H1 (cell line): Measurements from ENCODE around the gene CD200R1L. TPM values are rescaled to one million over a fixed set of nuclear protein-coding genes. Genes with fewer than 3 reads are reported as not detected.

Experiments used
- CTCF ChIA-PET: fragments of 300-600 bp; sonication (Branson Sonifier 250); formaldehyde crosslinking; loops from one replicate; lab custom pipeline; 2021; ENCODE audit not compliant: partially characterized antibody; lab: Charles Lee
- POLR2A ChIA-PET: fragments of 300-600 bp; sonication (Branson Sonifier 250); formaldehyde crosslinking; loops from one replicate; lab custom pipeline; 2021; ENCODE audit warnings: inconsistent platforms; ENCODE audit not compliant: partially characterized antibody; lab: Charles Lee
- DNase-seq, 2 experiments: peaks; one replicate each; pipeline versions ENCODE4 v3.0.0 to v3.0.0-alpha.2; 2010 to 2022; ENCODE audit warnings: low spot score in 2 of 2, low read depth in 1 of 2, mixed read lengths in 1 of 2
- FAIRE-seq: peaks from 2 replicates; lab custom pipeline; 2011; peaks lifted over from hg19 to GRCh38; lab: Jason Lieb, UNC
- H2AFZ ChIP-seq: 2 replicates; pipeline ENCODE4 v1.8.1; 2012; ENCODE audit warnings: low read length, inconsistent platforms
- H2AK5ac ChIP-seq: 2 replicates; pipeline ENCODE4 v1.6.1; 2013; ENCODE audit warnings: low read depth, low read length
- H2BK120ac ChIP-seq: replicated peaks from 2 replicates; pipeline ENCODE3; 2013; ENCODE audit warnings: low read depth, low read length, inconsistent platforms
- H2BK12ac ChIP-seq: 2 replicates; pipeline ENCODE4 v1.6.1; 2013; ENCODE audit warnings: low read depth, low read length
- H2BK15ac ChIP-seq: 2 replicates; pipeline ENCODE4 v1.6.1; 2013; ENCODE audit warnings: low read length
- H2BK20ac ChIP-seq: 2 replicates; pipeline ENCODE4 v1.6.1; 2013; ENCODE audit warnings: low read length
- H2BK5ac ChIP-seq: 2 replicates; pipeline ENCODE4 v1.6.1; 2013; ENCODE audit warnings: low read depth, low read length
- H3K14ac ChIP-seq: 2 replicates; pipeline ENCODE4 v1.6.1; 2013; ENCODE audit warnings: inconsistent platforms; ENCODE audit not compliant: insufficient read length
- H3K18ac ChIP-seq: 2 replicates; pipeline ENCODE4 v1.6.1; 2013; ENCODE audit warnings: low read length; ENCODE audit errors: extremely low read depth
- H3K23ac ChIP-seq: 2 replicates; pipeline ENCODE4 v1.6.1; 2013; ENCODE audit warnings: inconsistent platforms; ENCODE audit not compliant: insufficient read length
- H3K23me2 ChIP-seq: 2 replicates; pipeline ENCODE4 v1.6.1; 2013; ENCODE audit warnings: low read depth, low read length
- H3K27ac ChIP-seq: 2 replicates; pipeline ENCODE4 v1.6.1; 2011; ENCODE audit warnings: low read depth, low read length, inconsistent platforms
- H3K27me3 ChIP-seq, 4 experiments: replicated peaks in 1 of 4; 1 replicate in 1 of 4; 2 replicates in 3 of 4; pipeline versions ENCODE4 v1.6.1 to v1.8.1; 2011 to 2013; ENCODE audit warnings: low read length in 3 of 4, mild to moderate bottlenecking in 3 of 4, inconsistent platforms in 2 of 4, mixed read lengths in 2 of 4, moderate library complexity in 1 of 4; ENCODE audit not compliant: control insufficient read depth in 3 of 4, insufficient read depth in 3 of 4; ENCODE audit errors: extremely low read depth in 1 of 4
- H3K36me3 ChIP-seq, 4 experiments: 2 replicates each; pipeline versions ENCODE4 v1.6.1 to v1.8.1; 2011 to 2013; ENCODE audit warnings: mild to moderate bottlenecking in 4 of 4, low read length in 3 of 4, moderate library complexity in 2 of 4, control low read depth in 1 of 4, inconsistent platforms in 1 of 4; ENCODE audit not compliant: insufficient read depth in 4 of 4, control insufficient read depth in 2 of 4
- H3K4ac ChIP-seq: replicated peaks from 2 replicates; pipeline ENCODE3; 2013; ENCODE audit warnings: low read length, low read depth, mixed read lengths, inconsistent platforms; ENCODE audit not compliant: insufficient read length
- H3K4me1 ChIP-seq, 4 experiments: replicated peaks in 1 of 4; 1 replicate in 1 of 4; 2 replicates in 3 of 4; pipeline versions ENCODE4 v1.6.1 to v1.8.1; 2011 to 2013; ENCODE audit warnings: low read length in 3 of 4, inconsistent platforms in 2 of 4, mixed read lengths in 1 of 4; ENCODE audit not compliant: insufficient read depth in 4 of 4, control insufficient read depth in 3 of 4
- H3K4me2 ChIP-seq, 2 experiments: 2 replicates each; pipeline versions ENCODE4 v1.6.1 to v1.8.1; 2011 to 2013; ENCODE audit warnings: low read depth in 2 of 2, low read length in 2 of 2, control low read depth in 1 of 2, inconsistent platforms in 1 of 2, mild to moderate bottlenecking in 1 of 2; ENCODE audit not compliant: insufficient read depth in 1 of 2
- H3K4me3 ChIP-seq, 4 experiments: fragments of 200-600, 300-600 bp in 1 of 4; sonication (generic), shearing (Covaris generic), sonication (Bioruptor Twin) in 1 of 4; 2 replicates each; pipeline versions ENCODE4 v1.5.1 to v1.8.1; 2011 to 2016; ENCODE audit warnings: low read length in 4 of 4, low read depth in 3 of 4, control low read depth in 2 of 4, inconsistent platforms in 2 of 4, mild to moderate bottlenecking in 2 of 4, mixed read lengths in 1 of 4, moderate library complexity in 1 of 4; ENCODE audit not compliant: insufficient read depth in 2 of 4; ENCODE audit errors: extremely low read depth in 1 of 4
- H3K56ac ChIP-seq: replicated peaks from 2 replicates; pipeline ENCODE3; 2013; ENCODE audit warnings: low read depth, mild to moderate bottlenecking, mixed read lengths, low read length, inconsistent platforms; ENCODE audit not compliant: insufficient read length
- H3K79me1 ChIP-seq: 2 replicates; pipeline ENCODE4 v1.6.1; 2013; ENCODE audit warnings: low read depth, low read length, control low read depth
- H3K79me2 ChIP-seq, 2 experiments: 2 replicates each; pipeline versions ENCODE4 v1.6.1 to v1.8.1; 2012 to 2013; ENCODE audit warnings: low read length in 2 of 2, mild to moderate bottlenecking in 2 of 2, inconsistent platforms in 1 of 2; ENCODE audit not compliant: insufficient read depth in 2 of 2, control insufficient read depth in 1 of 2
- H3K9ac ChIP-seq, 4 experiments: replicated peaks in 1 of 4; 1 replicate in 1 of 4; 2 replicates in 3 of 4; pipeline versions ENCODE4 v1.6.1 to v1.8.1; 2011 to 2013; ENCODE audit warnings: low read depth in 3 of 4, low read length in 3 of 4, control low read depth in 2 of 4, mild to moderate bottlenecking in 2 of 4, moderate library complexity in 2 of 4, inconsistent platforms in 1 of 4; ENCODE audit errors: extremely low read depth in 1 of 4
- H3K9me3 ChIP-seq, 2 experiments: 2 replicates each; pipeline versions ENCODE4 v1.6.1 to v1.8.1; 2012 to 2013; ENCODE audit warnings: mild to moderate bottlenecking in 2 of 2, moderate library complexity in 2 of 2, control low read depth in 1 of 2, inconsistent platforms in 1 of 2, low read depth in 1 of 2, low read length in 1 of 2, mixed read lengths in 1 of 2; ENCODE audit not compliant: insufficient read depth in 2 of 2
- H4K20me1 ChIP-seq, 2 experiments: replicated peaks in 1 of 2; 2 replicates each; pipeline versions ENCODE3 to v1.8.1; 2011 to 2013; ENCODE audit warnings: inconsistent platforms in 2 of 2, low read length in 2 of 2, mild to moderate bottlenecking in 1 of 2; ENCODE audit not compliant: insufficient read depth in 2 of 2, control insufficient read depth in 1 of 2
- H4K5ac ChIP-seq: 2 replicates; pipeline ENCODE4 v1.6.1; 2013; ENCODE audit warnings: low read length, low read depth, mixed read lengths, inconsistent platforms; ENCODE audit not compliant: insufficient read length
- H4K8ac ChIP-seq: 2 replicates; pipeline ENCODE4 v1.8.0; 2013; ENCODE audit warnings: mild to moderate bottlenecking, moderate library complexity, low read length, inconsistent platforms; ENCODE audit not compliant: insufficient read depth; ENCODE audit errors: extremely low read depth
- H4K91ac ChIP-seq: replicated peaks from 2 replicates; pipeline ENCODE3; 2013; ENCODE audit warnings: low read length, mixed read lengths, inconsistent platforms; ENCODE audit not compliant: insufficient read length
- BACH1 ChIP-seq: IDR thresholded peaks from 2 replicates; pipeline ENCODE4 v1.6.1; 2012; ENCODE audit warnings: low read length, improper control_type of control experiment
- HDAC2 ChIP-seq, 2 experiments: fragments of 300-600 bp in 1 of 2; sonication (generic) in 1 of 2; IDR thresholded peaks; 2 replicates each; pipeline ENCODE4 v1.6.1; 2011 to 2012; ENCODE audit warnings: low read depth in 2 of 2, low read length in 2 of 2, mild to moderate bottlenecking in 2 of 2, moderate library complexity in 2 of 2, borderline replicate concordance in 1 of 2, inconsistent platforms in 1 of 2
- JUN ChIP-seq: IDR thresholded peaks from 2 replicates; pipeline ENCODE4 v1.6.1; 2011; ENCODE audit warnings: low read depth, mild to moderate bottlenecking, improper control_type of control experiment, low read length
- POLR2A ChIP-seq, 2 experiments: IDR thresholded peaks; 1 replicate in 1 of 2; 2 replicates in 1 of 2; pipeline ENCODE4 v1.6.1; 2011; ENCODE audit warnings: low read depth in 2 of 2, low read length in 2 of 2, mild to moderate bottlenecking in 2 of 2; ENCODE audit errors: control extremely low read depth in 1 of 2
- POLR2AphosphoS5 ChIP-seq: IDR thresholded peaks from 2 replicates; pipeline ENCODE4 v1.6.1; 2011; ENCODE audit warnings: low read depth, low read length
- RFX5 ChIP-seq: IDR thresholded peaks from 2 replicates; pipeline ENCODE4 v1.6.1; 2011; ENCODE audit warnings: low read depth, low read length, improper control_type of control experiment, borderline replicate concordance
- RXRA ChIP-seq: IDR thresholded peaks from 2 replicates; pipeline ENCODE4 v1.6.1; 2011; ENCODE audit warnings: low read depth, mild to moderate bottlenecking, low read length, moderate library complexity; ENCODE audit not compliant: insufficient read depth
- SP1 ChIP-seq: IDR thresholded peaks from 2 replicates; pipeline ENCODE4 v1.6.1; 2011; ENCODE audit warnings: low read depth, low read length
- SUZ12 ChIP-seq: fragments of 200-600 bp; sonication (generic); IDR thresholded peaks from 2 replicates; pipeline ENCODE4 v1.6.1; 2012; ENCODE audit warnings: mild to moderate bottlenecking, inconsistent platforms, low read length, moderate library complexity, mixed read lengths
- WGBS, 2 experiments: shearing (Covaris generic) in 1 of 2; methylation state at CpG; one replicate each; pipeline versions ENCODE4 v1.1.6 to v1.1.7; 2013 to 2015; ENCODE audit warnings: low lambda C conversion rate in 2 of 2, mixed read lengths in 2 of 2, inconsistent platforms in 1 of 2, low coverage in 1 of 2, missing lambda C conversion rate in 1 of 2; ENCODE audit not compliant: insufficient replicate concordance in 2 of 2, insufficient coverage in 1 of 2, insufficient read length in 1 of 2; ENCODE audit errors: extremely low coverage in 1 of 2, missing lambda C conversion rate in 1 of 2; 5-methylcytosine and 5-hydroxymethylcytosine counted together
- polyA plus RNA-seq, 7 experiments: library from polyadenylated mRNA; depleted of rRNA in 3 of 7; stranded (reverse) in 5 of 7; unstranded in 2 of 7; fragments of >200 nt in 5 of 7; fragments of 200-250 nt in 2 of 7; gene quantifications; 1 replicate in 5 of 7; 2 replicates in 1 of 7; 4 replicates in 1 of 7; pipeline versions ENCODE4 v1.2.1 to v1.2.3, GENCODE V29; 2011 to 2013; ENCODE audit warnings: missing spikeins in 2 of 7, mixed read lengths in 2 of 7
- total RNA-seq: library from RNA; stranded (reverse); fragmentation: NEBNext Ultra II Directional; extraction: Animal tissue kit (Norgen Biotek cat#: 25700); gene quantifications from 2 replicates; pipeline ENCODE4 v1.2.1, GENCODE V29; 2021
- TF ChIP-seq, protein P1 (sequence below), 3 experiments: IDR thresholded peaks; 1 replicate in 2 of 3; 2 replicates in 1 of 3; pipeline versions ENCODE4 v1.5.1 to v1.6.1; 2011; ENCODE audit warnings: low read length in 3 of 3, mild to moderate bottlenecking in 3 of 3, inconsistent platforms in 2 of 3, low read depth in 1 of 3, moderate library complexity in 1 of 3; ENCODE audit not compliant: insufficient read depth in 1 of 3; ENCODE audit errors: control extremely low read depth in 1 of 3

CD200R1L gene
- total and polyA plus RNA-seq, 2 of the 8 experiments (the other 6 are each of a cell fraction or from before 2014, with no cell fraction given): not detected

DNA sequence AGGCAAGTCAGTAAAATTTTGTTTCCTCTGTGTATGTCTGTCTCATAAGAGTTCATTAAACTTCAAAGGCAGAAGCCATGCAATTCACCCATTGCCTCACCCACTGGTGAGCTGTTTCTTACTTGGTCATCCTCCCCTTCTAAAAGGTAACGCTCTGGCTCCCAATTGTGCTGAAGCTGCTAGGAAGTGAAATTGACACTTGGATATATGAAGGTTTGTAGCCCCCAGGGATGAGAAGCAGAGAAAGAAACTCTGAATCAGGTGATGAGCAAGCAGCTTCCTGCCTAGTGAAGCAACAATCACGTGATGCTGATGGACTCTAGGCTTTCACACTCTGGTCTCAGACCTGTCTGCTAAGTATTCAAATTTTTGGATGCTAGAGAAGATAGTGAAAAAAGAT lies 70.7 kb downstream of the CD200R1L start:
- no peak overlapping the region for H3K56ac ChIP-seq
- no peaks in the 10 kb centered on the region for H3K79me1 ChIP-seq
- H2BK120ac ChIP-seq: no peak overlapping the region
- no peak overlapping the region for H2BK15ac ChIP-seq
- H3K4me3 ChIP-seq: no peak overlapping the region
- no peak overlapping the region for H4K91ac ChIP-seq
- H2AK5ac ChIP-seq: no peak overlapping the region
- no peak overlapping the region for H3K23ac ChIP-seq
- H2AFZ ChIP-seq: no peak overlapping the region
- H2BK5ac ChIP-seq: no peak overlapping the region
- DNase-seq: no peak
- no peak overlapping the region for H3K14ac ChIP-seq
- H3K9ac ChIP-seq: no peak overlapping the region
- H3K4ac ChIP-seq: no peak overlapping the region
- no peak overlapping the region for H3K4me2 ChIP-seq
- no peaks in the 10 kb centered on the region for H3K36me3 ChIP-seq
- no peaks in the 10 kb centered on the region for H3K79me2 ChIP-seq
- ChIA-PET CTCF (interaction anchor here (1.5 kb wide), 1 partner anchor 203 kb away, joined by 4 read pairs; no protein-coding TSS in a partner anchor), POLR2A (no interaction called here)
- no peak overlapping the region for H2BK12ac ChIP-seq
- WGBS, 2 experiments: 84% methylated on average over 2 of the region's 2 CpGs; no CpG with 5 or more reads in 1 of the 2 experiments
- H3K27ac ChIP-seq: no peak overlapping the region
- H4K20me1 ChIP-seq: no peaks in the 10 kb centered on the region
- no peaks in the 10 kb centered on the region for H3K4me1 ChIP-seq
- no peak for FAIRE-seq
- no peaks in the 10 kb centered on the region; the same call in 1 of the 2 replicates for H3K23me2 ChIP-seq
- H3K18ac ChIP-seq: no peak overlapping the region
- H3K27me3 ChIP-seq: no peaks in the 10 kb centered on the region
- H4K5ac ChIP-seq: no peak overlapping the region
- no peak overlapping the region for H2BK20ac ChIP-seq
- no peaks in the 10 kb centered on the region for H3K9me3 ChIP-seq
- H4K8ac ChIP-seq: no peak overlapping the region
- TF ChIP-seq SP1 (no peak), JUN (no peak), BACH1 (no peak), POLR2A (IDR thresholded peaks at IDR 0.05; ENCODE audit: control extremely low read depth in 1 of 2, low read depth in 2 of 2, low read length in 2 of 2) (no peak), HDAC2 (IDR thresholded peaks at IDR 0.05; ENCODE audit: borderline replicate concordance in 1 of 2, low read depth in 2 of 2, low read length in 2 of 2) (no peak), RFX5 (no peak), SUZ12 (no peak), POLR2AphosphoS5 (no peak), RXRA (no peak)
- TF ChIP-seq, protein P1, sequence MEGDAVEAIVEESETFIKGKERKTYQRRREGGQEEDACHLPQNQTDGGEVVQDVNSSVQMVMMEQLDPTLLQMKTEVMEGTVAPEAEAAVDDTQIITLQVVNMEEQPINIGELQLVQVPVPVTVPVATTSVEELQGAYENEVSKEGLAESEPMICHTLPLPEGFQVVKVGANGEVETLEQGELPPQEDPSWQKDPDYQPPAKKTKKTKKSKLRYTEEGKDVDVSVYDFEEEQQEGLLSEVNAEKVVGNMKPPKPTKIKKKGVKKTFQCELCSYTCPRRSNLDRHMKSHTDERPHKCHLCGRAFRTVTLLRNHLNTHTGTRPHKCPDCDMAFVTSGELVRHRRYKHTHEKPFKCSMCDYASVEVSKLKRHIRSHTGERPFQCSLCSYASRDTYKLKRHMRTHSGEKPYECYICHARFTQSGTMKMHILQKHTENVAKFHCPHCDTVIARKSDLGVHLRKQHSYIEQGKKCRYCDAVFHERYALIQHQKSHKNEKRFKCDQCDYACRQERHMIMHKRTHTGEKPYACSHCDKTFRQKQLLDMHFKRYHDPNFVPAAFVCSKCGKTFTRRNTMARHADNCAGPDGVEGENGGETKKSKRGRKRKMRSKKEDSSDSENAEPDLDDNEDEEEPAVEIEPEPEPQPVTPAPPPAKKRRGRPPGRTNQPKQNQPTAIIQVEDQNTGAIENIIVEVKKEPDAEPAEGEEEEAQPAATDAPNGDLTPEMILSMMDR (IDR thresholded peaks at IDR 0.05; ENCODE audit: control extremely low read depth in 1 of 3, insufficient read depth in 1 of 3, low read depth in 1 of 3, low read length in 3 of 3): no peak
